DOHH2 (cell line): ENCODE measurements around the gene FMC1.

Source experiments
- H3F3A ChIP-seq: fragments of 200-600 bp; sonication (generic), shearing (Covaris generic); 2 replicates; pipeline ENCODE4 v1.6.0; 2016; ENCODE audit warnings: antibody characterized with exemption, mild to moderate bottlenecking; ENCODE audit not compliant: control insufficient read depth, insufficient read depth
- H3K27ac ChIP-seq: fragments of 200-600 bp; sonication (generic); 2 replicates; pipeline ENCODE4 v1.5.1; 2014; ENCODE audit warnings: low read depth, mild to moderate bottlenecking, low read length, moderate library complexity
- H3K27me3 ChIP-seq: fragments of 200-600 bp; sonication (generic); 2 replicates; pipeline ENCODE4 v1.6.1; 2014; ENCODE audit warnings: mild to moderate bottlenecking, low read length, mixed read lengths; ENCODE audit not compliant: control insufficient read depth
- H3K36me3 ChIP-seq: fragments of 200-600 bp; sonication (generic); 2 replicates; pipeline ENCODE4 v1.6.1; 2014; ENCODE audit warnings: mild to moderate bottlenecking, low read length, moderate library complexity, mixed read lengths; ENCODE audit not compliant: control insufficient read depth
- H3K4me1 ChIP-seq: fragments of 200-600 bp; sonication (generic); 2 replicates; pipeline ENCODE4 v1.6.1; 2014; ENCODE audit warnings: mild to moderate bottlenecking, low read length, mixed read lengths; ENCODE audit not compliant: control insufficient read depth
- H3K4me2 ChIP-seq: fragments of 200-600 bp; sonication (generic); 2 replicates; pipeline ENCODE4 v1.6.0; 2014; ENCODE audit warnings: mild to moderate bottlenecking, low read length, moderate library complexity
- H3K4me3 ChIP-seq: fragments of 200-600 bp; sonication (generic); 2 replicates; pipeline ENCODE4 v1.5.1; 2014; ENCODE audit warnings: mild to moderate bottlenecking, low read length, mixed read lengths
- H3K79me2 ChIP-seq: fragments of 200-600 bp; sonication (generic); 2 replicates; pipeline ENCODE4 v1.6.1; 2014; ENCODE audit warnings: mild to moderate bottlenecking, low read length, mixed read lengths; ENCODE audit not compliant: control insufficient read depth
- H3K9me2 ChIP-seq: fragments of 200-600 bp; sonication (generic); replicated peaks from 2 replicates; pipeline ENCODE4 v1.6.1; 2014; ENCODE audit warnings: mild to moderate bottlenecking, low read length, mixed read lengths; ENCODE audit not compliant: control insufficient read depth
- H3K9me3 ChIP-seq: fragments of 200-600 bp; sonication (generic); 2 replicates; pipeline ENCODE4 v1.6.1; 2014; ENCODE audit warnings: antibody characterized with exemption, low read length, mixed read lengths; ENCODE audit not compliant: control insufficient read depth, insufficient read depth
- H4K20me1 ChIP-seq: fragments of 200-600 bp; sonication (generic); 2 replicates; pipeline ENCODE4 v1.6.0; 2014; ENCODE audit warnings: low read depth, mild to moderate bottlenecking, antibody characterized with exemption, low read length, moderate library complexity; ENCODE audit not compliant: control insufficient read depth, insufficient read depth
- CTCF ChIP-seq: fragments of 200-600 bp; sonication (generic); IDR thresholded peaks from one replicate; pipeline ENCODE4 v1.5.1; 2014; ENCODE audit warnings: antibody characterized with exemption, mild to moderate bottlenecking, low read depth, low read length; ENCODE audit not compliant: poor library complexity, severe bottlenecking
- EZH2phosphoT487 ChIP-seq: fragments of 200-600 bp; sonication (generic); IDR thresholded peaks from 2 replicates; pipeline ENCODE4 v1.6.1; 2017; ENCODE audit warnings: borderline replicate concordance, mild to moderate bottlenecking, antibody characterized with exemption, low read length, moderate library complexity, mixed read lengths

The FMC1 gene

GRCh38 chr7:139393621-139394211 lies 52.6 kb downstream of the FMC1 start:
- Histone ChIP-seq H3K27me3 (no peaks in the 10 kb centered on the region), H3K79me2 (peaks cover 95% of the 10 kb centered on the region), H3K4me3 (no peak overlapping the region), H3K9me3 (no peaks in the 10 kb centered on the region), H3K9me2 (no peaks in the 10 kb centered on the region), H3K4me2 (no peak overlapping the region), H4K20me1 (0 out of 2 replicates have a peak, but pooled peaks cover 4% of the 10 kb centered on the region), H3K4me1 (no peaks in the 10 kb centered on the region), H3K36me3 (peaks cover 92% of the 10 kb centered on the region), H3K27ac (no peak overlapping the region), H3F3A (0 out of 2 replicates have a peak, but pooled peaks cover 2% of the 10 kb centered on the region)
- no peak for TF ChIP-seq EZH2phosphoT487
- no peak for TF ChIP-seq CTCF

GRCh38 chr7:139394540-139394939 lies 53.4 kb downstream of the FMC1 start:
- TF ChIP-seq EZH2phosphoT487, result no peak
- no peak for TF ChIP-seq CTCF
- no peak overlapping the region for H3K4me3 ChIP-seq
- no peaks in the 10 kb centered on the region for H3K4me1 ChIP-seq
- H3K9me2 ChIP-seq, result no peaks in the 10 kb centered on the region
- no peaks in the 10 kb centered on the region for H3K9me3 ChIP-seq
- peaks cover 87% of the 10 kb centered on the region for H3K79me2 ChIP-seq
- H3K36me3 ChIP-seq, result peaks cover 89% of the 10 kb centered on the region
- H3F3A ChIP-seq, result 0 out of 2 replicates have a peak, but pooled peaks cover 2% of the 10 kb centered on the region
- H3K4me2 ChIP-seq, result no peak overlapping the region
- no peak overlapping the region for H3K27ac ChIP-seq
- H4K20me1 ChIP-seq, result 0 out of 2 replicates have a peak, but pooled peaks cover 4% of the 10 kb centered on the region
- no peaks in the 10 kb centered on the region for H3K27me3 ChIP-seq
